Measurements from ENCODE around the gene SLC25A27. TPM values are rescaled to one million over a fixed set of nuclear protein-coding genes. Genes with fewer than 3 reads are reported as not detected.

Gene SLC25A27
- total and polyA plus RNA-seq, 2 of the 4 experiments (the other 2 are of a cell fraction): 1.3 TPM; not detected in 1

GRCh38 chr6:46638650-46639049, 14.1 kb upstream of the SLC25A27 start:
- no TSS peak for BruUV-seq (replicated peaks)
- intact Hi-C loops (cut with micrococcal nuclease) (no loop called here), dilution Hi-C loops (cut with HindIII; ENCODE audit: low sequenced_read_pairs, unreplicated experiment) (no loop called here), in situ Hi-C loops (cut with MboI; ENCODE audit: low sequenced_read_pairs) (no loop called here)
- TF ChIP-seq RAD21 (IDR thresholded peaks at IDR 0.05; ENCODE audit: low read length) (no peak), BHLHE40 (IDR thresholded peaks at IDR 0.05; ENCODE audit: low read depth, low read length) (no peak), FOS (IDR thresholded peaks at IDR 0.05; ENCODE audit: low read depth, low read length) (no peak), MAZ (IDR thresholded peaks at IDR 0.05; ENCODE audit: borderline replicate concordance, low read depth, low read length) (no peak), RCOR1 (IDR thresholded peaks at IDR 0.05; ENCODE audit: insufficient replicate concordance, low read length) (no peak), RFX5 (IDR thresholded peaks at IDR 0.05; ENCODE audit: low read depth, low read length) (no peak), CEBPB (IDR thresholded peaks at IDR 0.05; ENCODE audit: low read depth, low read length) (no peak), CHD1 (IDR thresholded peaks at IDR 0.05; ENCODE audit: low read depth, low read length) (no peak), CTCF (conservative IDR thresholded peaks at IDR 0.05; ENCODE audit: low read depth, low read length) (no peak), NFE2L2 (IDR thresholded peaks at IDR 0.05; ENCODE audit: low read depth, low read length) (no peak)
- TF ChIP-seq, protein P1, sequence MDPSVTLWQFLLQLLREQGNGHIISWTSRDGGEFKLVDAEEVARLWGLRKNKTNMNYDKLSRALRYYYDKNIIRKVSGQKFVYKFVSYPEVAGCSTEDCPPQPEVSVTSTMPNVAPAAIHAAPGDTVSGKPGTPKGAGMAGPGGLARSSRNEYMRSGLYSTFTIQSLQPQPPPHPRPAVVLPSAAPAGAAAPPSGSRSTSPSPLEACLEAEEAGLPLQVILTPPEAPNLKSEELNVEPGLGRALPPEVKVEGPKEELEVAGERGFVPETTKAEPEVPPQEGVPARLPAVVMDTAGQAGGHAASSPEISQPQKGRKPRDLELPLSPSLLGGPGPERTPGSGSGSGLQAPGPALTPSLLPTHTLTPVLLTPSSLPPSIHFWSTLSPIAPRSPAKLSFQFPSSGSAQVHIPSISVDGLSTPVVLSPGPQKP (IDR thresholded peaks at IDR 0.05; ENCODE audit: borderline replicate concordance, low read depth, low read length): no peak
- Histone ChIP-seq H3K9ac (ENCODE audit: low read depth, low read length) (no peak overlapping the region), H3K9me1 (ENCODE audit: insufficient read depth, low read length) (no peaks in the 10 kb centered on the region), H2BK20ac (ENCODE audit: low read depth, low read length) (no peak overlapping the region), H3K36me3 (ENCODE audit: control insufficient read depth, insufficient read depth, low read length) (no peaks in the 10 kb centered on the region), H3K27ac (ENCODE audit: insufficient read depth, low read length) (no peak overlapping the region), H3K4me1 (ENCODE audit: control insufficient read depth, insufficient read depth, low read length) (peaks cover 2% of the 10 kb centered on the region; the same call in 1 of the 2 replicates), H4K20me1 (ENCODE audit: insufficient read depth, low read length) (no peaks in the 10 kb centered on the region), H3K4me2 (ENCODE audit: low read depth, low read length) (no peak overlapping the region), H4K8ac (ENCODE audit: low read depth in 2 of 2, low read length in 2 of 2) (no peak overlapping the region), H3K23ac (ENCODE audit: low read depth, low read length) (no peak overlapping the region), H4K91ac (ENCODE audit: insufficient read depth, low read depth, low read length) (no peak overlapping the region), H4K5ac (ENCODE audit: low read depth, low read length) (no peak overlapping the region), H3K27me3 (ENCODE audit: control insufficient read depth, insufficient read depth, low read length) (no peaks in the 10 kb centered on the region), H2BK15ac (ENCODE audit: low read depth, low read length) (no peak overlapping the region), H3K4me3 (ENCODE audit: insufficient read depth, low read depth, low read length) (no peak overlapping the region), H3K56ac (ENCODE audit: extremely low read depth, insufficient read depth, low read length) (no peak overlapping the region), H2BK5ac (ENCODE audit: low read depth, low read length, poor library complexity, severe bottlenecking) (no peak overlapping the region), H3K18ac (ENCODE audit: low read depth, low read length) (no peak overlapping the region), H2AK9ac (replicated peaks; ENCODE audit: low read depth, low read length, poor library complexity) (no peak overlapping the region), H3K4ac (ENCODE audit: low read depth, low read length) (no peak overlapping the region), H2BK120ac (ENCODE audit: low read depth, low read length) (no peak overlapping the region), H3K9me3 (ENCODE audit: control insufficient read depth, insufficient read depth, low read length) (no peaks in the 10 kb centered on the region), H3K14ac (replicated peaks; ENCODE audit: low read depth, low read length) (no peak overlapping the region), H3K79me1 (ENCODE audit: low read depth in 1 of 2, low read length in 2 of 2) (no peaks in the 10 kb centered on the region), H2AFZ (replicated peaks; ENCODE audit: low read length, poor library complexity) (no peak overlapping the region), H2AK5ac (ENCODE audit: low read depth, low read length) (no peak overlapping the region)
- ATAC-seq (ENCODE audit: low read depth) (no peak), DNase-seq (no peak)
- WGBS, 2 experiments (ENCODE audit: extremely low coverage in 2 of 2, insufficient read length in 1 of 2): no CpG with 5 or more reads among the region's 2 CpGs
- ChIA-PET CTCF (no interaction called here), POLR2A (ENCODE audit: unreplicated experiment) (no interaction called here)

Data from IMR-90 (cell line).